GM21529 (cell line): ENCODE data around the gene CD28.
"Not testable (repeated sequence)": the region's sequence is repeated elsewhere in the genome, so short reads cannot be mapped to it uniquely, and the experiment has no call there.

ENCODE experiments used
- ATAC-seq: cut with Tn5 transposase; IDR thresholded peaks from one replicate; pipeline ENCODE4 v1.9.1; 2021; ENCODE audit not compliant: unreplicated experiment

The CD28 gene

DNA sequence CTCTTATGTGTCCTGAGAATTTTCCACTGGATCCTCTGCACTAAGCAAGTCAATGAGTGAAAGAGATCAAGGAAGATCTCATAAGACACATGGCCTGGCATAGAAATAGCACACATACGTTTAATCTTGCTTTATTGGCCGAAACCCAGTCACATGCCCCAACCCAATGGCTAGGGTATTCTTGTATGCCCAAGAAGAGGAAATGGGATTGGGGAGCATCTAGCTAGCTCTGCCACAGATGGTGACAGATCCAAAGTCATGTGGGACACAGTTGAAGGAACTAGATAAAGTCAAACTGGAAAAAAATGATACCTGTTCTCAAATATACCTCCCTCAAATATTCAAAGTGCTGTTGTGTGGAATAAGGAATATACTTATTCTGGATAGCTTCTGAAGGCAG, 74.7 kb downstream of the CD28 start:
- no peak for ATAC-seq

DNA sequence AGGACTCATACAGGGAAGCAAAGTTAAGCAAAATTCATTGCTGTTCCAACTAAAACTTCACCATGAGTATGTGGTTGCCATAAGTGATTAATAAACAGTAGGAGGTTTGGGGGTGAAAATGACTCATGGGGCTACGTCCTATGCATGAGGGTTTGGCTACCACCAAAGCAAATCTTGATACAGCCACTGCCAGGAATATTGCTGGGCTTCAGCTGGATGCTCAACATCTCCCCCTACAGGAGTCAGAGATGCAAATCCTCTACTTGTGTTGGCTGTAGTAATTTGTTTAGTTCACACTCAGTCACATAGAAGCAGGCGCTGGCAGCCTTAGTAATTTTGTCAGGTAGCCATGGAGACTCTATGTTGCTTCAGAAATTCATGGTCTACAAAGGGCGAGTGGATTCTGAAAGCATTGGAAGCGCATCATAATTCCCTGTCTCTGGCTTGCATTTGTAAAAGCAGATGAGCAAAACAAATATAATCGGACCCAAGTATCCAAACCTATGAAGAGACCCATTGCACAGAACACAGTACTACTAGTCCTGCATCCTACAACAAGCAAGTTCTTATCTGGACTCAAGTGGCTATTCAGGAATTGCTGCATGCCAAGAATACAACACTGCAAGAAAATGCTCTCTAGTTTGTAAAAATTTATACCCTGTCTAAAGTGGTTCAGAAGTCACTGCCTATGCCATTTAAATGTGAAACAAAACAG, 76.0 kb downstream of the CD28 start:
- peak; percentile 62 for ATAC-seq

GRCh38 chr2:203783496-203784203, 77.2 kb downstream of the CD28 start:
- ATAC-seq = no peak

GRCh38 chr2:203784710-203785270, 78.4 kb downstream of the CD28 start:
- ATAC-seq = not testable (repeated sequence)

DNA sequence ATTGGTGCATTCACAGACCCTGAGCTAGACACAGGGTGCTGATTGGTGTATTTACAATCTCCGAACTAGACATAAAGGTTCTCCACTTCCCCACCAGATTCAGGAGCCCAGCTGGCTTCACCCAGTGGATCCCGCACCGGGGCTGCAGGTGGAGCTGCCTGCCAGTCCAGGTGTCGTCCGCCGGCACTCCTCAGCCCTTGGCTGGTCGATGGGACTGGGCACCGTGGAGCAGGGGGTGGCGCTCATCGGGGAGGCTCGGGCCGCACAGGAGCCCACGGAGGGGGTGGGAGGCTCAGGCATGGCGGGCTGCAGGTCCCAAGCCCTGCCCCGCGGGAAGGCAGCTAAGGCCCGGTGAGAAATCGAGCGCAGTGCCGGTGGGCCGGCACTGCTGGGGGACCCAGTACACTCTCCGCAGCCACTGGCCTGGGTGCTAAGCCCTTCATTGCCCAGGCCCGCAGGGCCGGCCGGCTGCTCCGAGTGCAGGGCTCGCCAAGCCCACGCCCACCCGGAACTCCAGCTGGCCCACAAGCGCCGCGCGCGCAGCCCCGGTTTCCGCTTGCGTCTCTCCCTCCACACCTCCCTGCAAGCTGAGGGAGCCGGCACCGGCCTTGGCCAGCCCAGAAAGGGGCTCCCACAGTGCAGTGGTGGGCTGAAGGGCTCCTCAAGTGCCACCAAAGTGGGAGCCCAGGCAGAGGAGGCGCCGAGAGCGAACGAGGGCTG, 79.1 kb downstream of the CD28 start:
- ATAC-seq = not testable (repeated sequence)

DNA sequence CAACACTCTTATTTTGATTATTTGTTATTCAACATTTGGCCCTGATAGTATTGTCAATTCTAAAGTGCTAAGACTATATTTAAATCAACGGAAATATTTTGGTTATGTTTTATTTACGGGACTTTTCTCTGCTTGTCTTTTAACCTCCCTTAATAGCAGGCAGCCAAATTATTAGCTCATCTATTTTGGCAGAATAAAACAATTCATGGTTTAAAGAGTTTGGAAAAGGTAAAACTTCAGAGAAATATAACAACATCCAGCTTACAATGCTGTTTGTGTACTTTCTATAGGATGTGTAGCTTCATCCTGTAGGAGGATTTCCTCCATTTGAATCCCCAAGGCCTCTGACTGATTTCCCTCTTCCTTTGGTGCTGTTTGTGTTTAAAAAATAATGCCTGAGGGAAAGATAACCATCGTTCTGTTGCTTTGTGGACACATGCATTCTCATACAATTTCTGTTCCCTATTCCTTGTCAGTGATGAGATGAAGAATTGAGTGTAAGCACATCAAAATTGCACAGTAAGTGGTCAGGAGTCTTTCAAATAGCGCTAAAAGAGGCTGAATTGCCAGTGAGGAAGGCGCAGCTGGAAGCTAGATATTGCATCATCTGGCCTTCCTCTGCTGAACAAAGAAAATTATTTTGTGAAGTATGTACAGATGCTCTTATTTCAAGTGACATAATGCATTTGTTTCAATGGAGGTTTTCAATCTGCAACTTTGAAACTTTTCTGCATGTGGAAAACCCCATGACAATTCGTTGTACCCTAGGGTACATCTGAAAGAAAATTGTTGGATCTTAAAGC, 80.3 kb downstream of the CD28 start:
- no peak for ATAC-seq

DNA sequence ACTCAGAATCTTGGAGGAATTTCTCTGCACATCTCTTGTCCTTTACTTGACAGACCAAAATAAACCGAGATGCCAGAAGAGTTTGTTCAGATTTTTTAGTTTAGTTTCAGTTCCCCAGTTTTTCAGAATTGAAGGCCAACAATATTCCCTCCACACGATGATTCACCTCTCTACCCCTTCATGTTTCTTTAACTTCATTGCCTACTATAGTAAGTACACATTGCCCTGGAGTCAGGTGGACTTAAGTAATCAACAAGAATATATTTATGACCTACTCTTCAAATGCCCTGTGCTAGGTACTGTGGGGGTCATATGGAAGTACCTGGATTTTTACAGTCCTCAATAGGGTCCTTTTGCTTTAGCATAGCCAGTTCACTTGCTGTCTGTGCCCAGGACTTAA, 81.5 kb downstream of the CD28 start:
- ATAC-seq = no peak
